HG03045 (cell line): ENCODE measurements around the gene STXBP5L.
"Not testable (repeated sequence)": the region's sequence is repeated elsewhere in the genome, so short reads cannot be mapped to it uniquely, and the experiment has no call there.

Experiments used
- ATAC-seq: cut with Tn5 transposase; IDR thresholded peaks from one replicate; pipeline ENCODE4 v1.9.1; 2021; ENCODE audit warnings: mild to moderate bottlenecking, moderate library complexity; ENCODE audit not compliant: unreplicated experiment

STXBP5L gene

GRCh38 chr3:120988994-120989393, 81.0 kb downstream of the STXBP5L start:
- ATAC-seq, result no peak

DNA sequence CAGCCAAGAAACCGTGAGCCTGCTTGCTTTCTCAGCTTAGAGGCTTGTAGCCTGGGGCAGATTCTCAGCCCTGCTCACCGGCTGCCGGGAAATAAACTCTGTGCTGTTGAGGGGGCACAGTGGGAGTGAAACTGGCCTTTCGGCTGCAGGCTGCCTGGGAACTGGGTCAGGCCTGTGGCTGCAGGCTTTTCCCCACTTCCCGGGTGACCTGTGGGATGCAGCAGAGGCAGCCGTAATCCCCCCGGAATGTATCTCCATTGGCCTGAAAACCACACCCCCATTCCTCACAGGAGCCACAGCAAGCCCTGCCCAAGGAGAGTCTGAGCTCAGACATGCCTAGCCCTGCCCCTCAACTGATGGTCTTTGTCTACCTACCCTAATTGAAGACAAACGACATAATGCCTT, 110.9 kb downstream of the STXBP5L start:
- ATAC-seq, result no peak

- no peak for ATAC-seq
Measured at GRCh38 chr3:121063628-121064027, 155.6 kb downstream of the STXBP5L start.

GRCh38 chr3:121064121-121064520, 156.1 kb downstream of the STXBP5L start:
- no peak for ATAC-seq

GRCh38 chr3:121072133-121072532, 164.1 kb downstream of the STXBP5L start:
- ATAC-seq, result no peak

DNA sequence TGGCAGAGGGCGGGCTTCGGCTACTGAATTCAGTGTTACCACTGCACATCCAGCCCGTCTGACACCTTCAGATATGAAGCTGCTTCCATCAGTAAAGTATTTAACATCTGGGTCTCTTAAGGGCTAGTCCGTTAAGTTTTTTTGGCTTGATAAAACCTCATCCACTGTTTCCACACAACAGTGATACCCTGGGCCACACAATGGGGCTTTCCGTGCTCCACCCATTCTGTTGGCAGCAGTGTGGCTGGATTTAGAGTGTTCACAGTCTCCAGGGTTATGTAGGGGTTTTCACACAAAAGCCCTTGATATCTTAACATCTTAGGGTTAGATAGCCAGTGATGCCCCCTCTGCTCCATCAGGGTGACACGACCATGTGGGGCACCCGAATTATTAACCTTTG, 165.0 kb downstream of the STXBP5L start:
- ATAC-seq, result no peak

- no peak for ATAC-seq
Measured at GRCh38 chr3:121075191-121075590, 167.2 kb downstream of the STXBP5L start.

DNA sequence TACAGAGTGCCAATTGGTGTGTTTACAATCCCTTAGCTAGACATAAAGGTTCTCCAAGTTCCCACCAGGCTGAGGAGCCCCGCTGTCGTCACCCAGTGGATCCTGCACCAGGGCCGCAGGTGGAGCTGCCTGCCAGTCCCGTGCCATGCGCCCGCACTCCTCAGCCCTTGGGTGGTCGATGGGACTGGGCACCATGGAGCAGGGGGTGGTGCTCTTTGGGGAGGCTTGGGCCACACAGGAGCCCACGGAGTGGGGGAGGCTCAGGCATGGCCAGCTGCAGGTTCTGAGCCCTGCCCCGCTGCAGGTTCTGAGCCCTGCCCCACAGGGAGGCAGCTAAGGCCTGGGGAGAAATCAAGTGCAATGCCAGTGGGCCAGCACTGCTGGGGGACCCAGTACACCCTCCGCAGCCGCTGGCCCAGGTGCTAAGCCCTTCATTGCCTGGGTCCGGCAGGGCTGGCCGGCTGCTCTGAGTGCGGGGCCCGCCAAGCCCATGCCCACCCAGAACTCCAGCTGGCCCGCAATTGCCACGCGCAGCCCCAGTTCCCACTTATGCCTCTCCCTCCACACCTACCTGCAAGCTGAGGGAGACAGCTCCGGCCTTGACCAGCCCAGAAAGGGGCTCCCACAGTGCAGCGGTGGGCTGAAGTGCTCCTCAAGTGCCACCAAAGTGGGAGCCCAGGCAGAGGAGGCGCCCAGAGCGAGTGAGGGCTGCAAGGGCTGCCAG, 170.5 kb downstream of the STXBP5L start:
- not testable (repeated sequence) for ATAC-seq

DNA sequence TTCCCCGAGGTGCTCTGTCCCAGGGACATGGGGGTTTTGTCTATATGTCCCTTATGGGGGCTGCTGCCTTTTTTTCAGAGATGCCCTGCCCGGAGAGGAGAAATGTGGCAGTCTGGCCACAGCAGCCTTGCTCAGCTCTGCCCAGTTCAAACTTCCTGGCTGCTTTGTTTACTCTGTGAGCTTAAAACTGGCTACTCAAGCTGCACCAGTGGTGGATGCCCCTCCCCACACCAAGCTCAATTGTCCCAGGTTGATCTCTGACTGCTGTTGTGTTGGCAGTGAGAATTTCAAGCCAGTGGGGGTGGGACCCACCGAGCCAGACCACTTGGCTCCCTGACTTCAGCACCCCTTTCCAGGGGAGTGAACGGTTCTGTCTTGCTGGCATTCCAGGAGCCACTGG, 188.9 kb downstream of the STXBP5L start:
- ATAC-seq, result no peak

- not testable (repeated sequence) for ATAC-seq
Measured at GRCh38 chr3:121111086-121111485, 203.1 kb downstream of the STXBP5L start.

GRCh38 chr3:121111914-121112612, 204.1 kb downstream of the STXBP5L start:
- ATAC-seq, result no peak

- ATAC-seq, result no peak
Measured at GRCh38 chr3:121126033-121126706, 218.2 kb downstream of the STXBP5L start.

GRCh38 chr3:121126707-121127035, 218.7 kb downstream of the STXBP5L start:
- ATAC-seq, result no peak

GRCh38 chr3:121152573-121152972, 244.6 kb downstream of the STXBP5L start:
- no peak for ATAC-seq

GRCh38 chr3:121153851-121154250, 245.8 kb downstream of the STXBP5L start:
- no peak for ATAC-seq

DNA sequence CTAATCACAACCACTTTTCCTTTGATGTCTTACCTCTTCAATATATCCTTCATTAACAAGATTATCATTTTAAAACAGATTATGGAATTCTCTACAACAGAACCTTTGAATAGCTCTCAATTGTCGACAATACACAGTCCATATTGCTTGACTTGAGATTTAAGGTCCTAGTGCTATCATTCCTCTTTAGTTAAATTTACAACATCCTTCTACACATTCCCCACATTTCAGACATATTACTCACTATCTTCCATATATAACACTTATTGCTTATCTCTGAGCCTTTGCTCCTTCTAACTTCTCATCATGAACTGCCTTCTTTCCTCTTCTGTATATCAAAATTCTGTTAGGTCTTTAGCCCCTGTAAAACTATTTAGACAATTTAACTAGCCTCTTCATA, 247.0 kb downstream of the STXBP5L start:
- no peak for ATAC-seq

- no peak for ATAC-seq
Measured at GRCh38 chr3:121165397-121165837, 257.4 kb downstream of the STXBP5L start.

DNA sequence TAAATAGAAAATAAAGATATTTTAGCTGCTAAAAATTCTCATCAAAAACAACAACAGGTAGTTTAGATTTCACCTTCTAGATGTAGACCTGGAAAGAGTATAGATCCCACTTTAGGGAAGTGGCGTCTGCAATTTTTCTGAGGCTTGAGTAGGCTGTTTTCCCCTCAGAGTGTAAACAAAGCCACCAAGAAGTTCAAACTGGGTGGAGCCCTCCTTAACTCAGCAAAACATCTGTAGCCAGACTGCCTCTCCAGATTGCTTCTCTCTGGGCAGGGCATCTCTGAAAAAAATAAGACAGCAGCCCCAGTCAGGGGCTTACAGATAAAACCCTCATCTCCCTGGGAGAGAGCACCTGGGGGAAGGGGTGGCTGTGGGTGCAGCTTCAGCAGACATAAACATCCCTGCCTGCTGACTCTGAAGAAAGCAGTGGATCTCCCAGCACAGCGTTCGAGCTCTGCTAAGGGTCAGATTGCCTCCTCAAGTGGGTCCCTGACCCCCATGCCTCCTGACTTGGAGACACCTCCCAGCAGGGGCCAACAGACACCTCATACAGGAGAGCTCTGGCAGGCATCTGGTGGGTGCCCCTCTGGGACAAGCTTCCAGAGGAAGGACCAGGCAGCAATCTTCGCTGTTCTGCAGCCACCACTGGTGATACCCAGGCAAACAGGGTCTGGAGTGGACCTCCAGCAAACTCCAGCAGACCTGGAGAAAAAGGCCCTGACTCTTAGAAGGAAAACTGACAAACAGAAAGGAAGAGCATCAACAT, 259.6 kb downstream of the STXBP5L start:
- no peak for ATAC-seq

DNA sequence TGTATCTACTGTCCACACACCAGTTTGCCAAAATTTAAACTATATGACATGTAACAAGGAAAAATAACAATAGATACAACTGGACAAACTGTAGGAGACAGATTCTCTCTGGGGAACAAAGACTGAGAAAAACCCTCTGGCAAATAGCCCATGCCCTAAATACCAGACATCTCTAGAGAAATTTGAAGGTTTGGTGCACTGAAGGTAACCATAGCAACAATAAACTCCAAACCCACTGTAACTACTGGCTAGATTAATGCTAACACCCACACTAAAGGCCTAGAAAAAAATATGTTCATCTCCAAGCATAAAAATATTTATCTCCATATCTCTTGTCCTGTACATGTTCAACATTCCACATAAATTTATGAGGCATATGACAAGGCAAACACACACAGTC, 267.1 kb downstream of the STXBP5L start:
- ATAC-seq, result no peak

DNA sequence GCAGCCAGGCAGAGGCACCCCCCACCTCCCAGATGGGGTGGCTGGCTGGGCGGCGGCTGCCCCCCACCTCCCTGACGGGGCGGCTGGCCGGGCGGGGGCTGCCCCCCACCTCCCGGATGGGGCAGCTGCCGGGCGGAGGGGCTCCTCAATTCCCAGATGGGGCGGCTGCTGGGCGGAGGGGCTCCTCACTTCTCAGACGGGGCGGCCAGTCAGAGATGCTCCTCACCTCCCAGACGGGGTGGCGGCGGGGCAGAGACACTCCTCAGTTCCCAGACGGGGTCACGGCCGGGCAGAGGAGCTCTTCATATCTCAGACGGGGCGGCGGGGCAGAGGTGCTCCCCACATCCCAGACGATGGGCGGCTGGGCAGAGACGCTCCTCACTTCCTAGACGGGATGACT, 282.6 kb downstream of the STXBP5L start:
- ATAC-seq, result not testable (repeated sequence)

- no peak for ATAC-seq
Measured at GRCh38 chr3:121202573-121202972, 294.6 kb downstream of the STXBP5L start.
